Measurements from ENCODE around the gene MBL2.

GRCh38 chr10:52750629-52751028 is 22.0 kb downstream of the MBL2 start:
- no peak for TF ChIP-seq CTCF (IDR thresholded peaks at IDR 0.05)
- no peak for TF ChIP-seq EZH2 (IDR thresholded peaks at IDR 0.05; ENCODE audit: borderline replicate concordance, insufficient read depth, low read depth, low read length, poor library complexity, severe bottlenecking)

All from B cell (primary cell).